H1 (cell line): ENCODE measurements around the gene CDK8. TPM values are rescaled to one million over a fixed set of nuclear protein-coding genes. Genes with fewer than 3 reads are reported as not detected.

ENCODE experiments used
- CTCF ChIA-PET: fragments of 300-600 bp; sonication (Branson Sonifier 250); formaldehyde crosslinking; loops from one replicate; lab custom pipeline; 2021; ENCODE audit not compliant: partially characterized antibody; lab: Charles Lee
- POLR2A ChIA-PET: fragments of 300-600 bp; sonication (Branson Sonifier 250); formaldehyde crosslinking; loops from one replicate; lab custom pipeline; 2021; ENCODE audit warnings: inconsistent platforms; ENCODE audit not compliant: partially characterized antibody; lab: Charles Lee
- DNase-seq, 2 experiments: peaks; one replicate each; pipeline versions ENCODE4 v3.0.0 to v3.0.0-alpha.2; 2010 to 2022; ENCODE audit warnings: low spot score in 2 of 2, low read depth in 1 of 2, mixed read lengths in 1 of 2
- FAIRE-seq: peaks from 2 replicates; lab custom pipeline; 2011; peaks lifted over from hg19 to GRCh38; lab: Jason Lieb, UNC
- H2AFZ ChIP-seq: 2 replicates; pipeline ENCODE4 v1.8.1; 2012; ENCODE audit warnings: low read length, inconsistent platforms
- H2AK5ac ChIP-seq: 2 replicates; pipeline ENCODE4 v1.6.1; 2013; ENCODE audit warnings: low read depth, low read length
- H2BK120ac ChIP-seq: replicated peaks from 2 replicates; pipeline ENCODE3; 2013; ENCODE audit warnings: low read depth, low read length, inconsistent platforms
- H2BK12ac ChIP-seq: 2 replicates; pipeline ENCODE4 v1.6.1; 2013; ENCODE audit warnings: low read depth, low read length
- H2BK15ac ChIP-seq: 2 replicates; pipeline ENCODE4 v1.6.1; 2013; ENCODE audit warnings: low read length
- H2BK20ac ChIP-seq: 2 replicates; pipeline ENCODE4 v1.6.1; 2013; ENCODE audit warnings: low read length
- H2BK5ac ChIP-seq: 2 replicates; pipeline ENCODE4 v1.6.1; 2013; ENCODE audit warnings: low read depth, low read length
- H3K14ac ChIP-seq: 2 replicates; pipeline ENCODE4 v1.6.1; 2013; ENCODE audit warnings: inconsistent platforms; ENCODE audit not compliant: insufficient read length
- H3K18ac ChIP-seq: 2 replicates; pipeline ENCODE4 v1.6.1; 2013; ENCODE audit warnings: low read length; ENCODE audit errors: extremely low read depth
- H3K23ac ChIP-seq: 2 replicates; pipeline ENCODE4 v1.6.1; 2013; ENCODE audit warnings: inconsistent platforms; ENCODE audit not compliant: insufficient read length
- H3K23me2 ChIP-seq: 2 replicates; pipeline ENCODE4 v1.6.1; 2013; ENCODE audit warnings: low read depth, low read length
- H3K27ac ChIP-seq: 2 replicates; pipeline ENCODE4 v1.6.1; 2011; ENCODE audit warnings: low read depth, low read length, inconsistent platforms
- H3K27me3 ChIP-seq, 4 experiments: replicated peaks in 1 of 4; 1 replicate in 1 of 4; 2 replicates in 3 of 4; pipeline versions ENCODE4 v1.6.1 to v1.8.1; 2011 to 2013; ENCODE audit warnings: low read length in 3 of 4, mild to moderate bottlenecking in 3 of 4, inconsistent platforms in 2 of 4, mixed read lengths in 2 of 4, moderate library complexity in 1 of 4; ENCODE audit not compliant: control insufficient read depth in 3 of 4, insufficient read depth in 3 of 4; ENCODE audit errors: extremely low read depth in 1 of 4
- H3K36me3 ChIP-seq, 4 experiments: 2 replicates each; pipeline versions ENCODE4 v1.6.1 to v1.8.1; 2011 to 2013; ENCODE audit warnings: mild to moderate bottlenecking in 4 of 4, low read length in 3 of 4, moderate library complexity in 2 of 4, control low read depth in 1 of 4, inconsistent platforms in 1 of 4; ENCODE audit not compliant: insufficient read depth in 4 of 4, control insufficient read depth in 2 of 4
- H3K4ac ChIP-seq: replicated peaks from 2 replicates; pipeline ENCODE3; 2013; ENCODE audit warnings: low read length, low read depth, mixed read lengths, inconsistent platforms; ENCODE audit not compliant: insufficient read length
- H3K4me1 ChIP-seq, 4 experiments: replicated peaks in 1 of 4; 1 replicate in 1 of 4; 2 replicates in 3 of 4; pipeline versions ENCODE4 v1.6.1 to v1.8.1; 2011 to 2013; ENCODE audit warnings: low read length in 3 of 4, inconsistent platforms in 2 of 4, mixed read lengths in 1 of 4; ENCODE audit not compliant: insufficient read depth in 4 of 4, control insufficient read depth in 3 of 4
- H3K4me2 ChIP-seq, 2 experiments: 2 replicates each; pipeline versions ENCODE4 v1.6.1 to v1.8.1; 2011 to 2013; ENCODE audit warnings: low read depth in 2 of 2, low read length in 2 of 2, control low read depth in 1 of 2, inconsistent platforms in 1 of 2, mild to moderate bottlenecking in 1 of 2; ENCODE audit not compliant: insufficient read depth in 1 of 2
- H3K4me3 ChIP-seq, 4 experiments: fragments of 200-600, 300-600 bp in 1 of 4; sonication (generic), shearing (Covaris generic), sonication (Bioruptor Twin) in 1 of 4; 2 replicates each; pipeline versions ENCODE4 v1.5.1 to v1.8.1; 2011 to 2016; ENCODE audit warnings: low read length in 4 of 4, low read depth in 3 of 4, control low read depth in 2 of 4, inconsistent platforms in 2 of 4, mild to moderate bottlenecking in 2 of 4, mixed read lengths in 1 of 4, moderate library complexity in 1 of 4; ENCODE audit not compliant: insufficient read depth in 2 of 4; ENCODE audit errors: extremely low read depth in 1 of 4
- H3K56ac ChIP-seq: replicated peaks from 2 replicates; pipeline ENCODE3; 2013; ENCODE audit warnings: low read depth, mild to moderate bottlenecking, mixed read lengths, low read length, inconsistent platforms; ENCODE audit not compliant: insufficient read length
- H3K79me1 ChIP-seq: 2 replicates; pipeline ENCODE4 v1.6.1; 2013; ENCODE audit warnings: low read depth, low read length, control low read depth
- H3K79me2 ChIP-seq, 2 experiments: 2 replicates each; pipeline versions ENCODE4 v1.6.1 to v1.8.1; 2012 to 2013; ENCODE audit warnings: low read length in 2 of 2, mild to moderate bottlenecking in 2 of 2, inconsistent platforms in 1 of 2; ENCODE audit not compliant: insufficient read depth in 2 of 2, control insufficient read depth in 1 of 2
- H3K9ac ChIP-seq, 4 experiments: replicated peaks in 1 of 4; 1 replicate in 1 of 4; 2 replicates in 3 of 4; pipeline versions ENCODE4 v1.6.1 to v1.8.1; 2011 to 2013; ENCODE audit warnings: low read depth in 3 of 4, low read length in 3 of 4, control low read depth in 2 of 4, mild to moderate bottlenecking in 2 of 4, moderate library complexity in 2 of 4, inconsistent platforms in 1 of 4; ENCODE audit errors: extremely low read depth in 1 of 4
- H3K9me3 ChIP-seq, 2 experiments: 2 replicates each; pipeline versions ENCODE4 v1.6.1 to v1.8.1; 2012 to 2013; ENCODE audit warnings: mild to moderate bottlenecking in 2 of 2, moderate library complexity in 2 of 2, control low read depth in 1 of 2, inconsistent platforms in 1 of 2, low read depth in 1 of 2, low read length in 1 of 2, mixed read lengths in 1 of 2; ENCODE audit not compliant: insufficient read depth in 2 of 2
- H4K20me1 ChIP-seq, 2 experiments: replicated peaks in 1 of 2; 2 replicates each; pipeline versions ENCODE3 to v1.8.1; 2011 to 2013; ENCODE audit warnings: inconsistent platforms in 2 of 2, low read length in 2 of 2, mild to moderate bottlenecking in 1 of 2; ENCODE audit not compliant: insufficient read depth in 2 of 2, control insufficient read depth in 1 of 2
- H4K5ac ChIP-seq: 2 replicates; pipeline ENCODE4 v1.6.1; 2013; ENCODE audit warnings: low read length, low read depth, mixed read lengths, inconsistent platforms; ENCODE audit not compliant: insufficient read length
- H4K8ac ChIP-seq: 2 replicates; pipeline ENCODE4 v1.8.0; 2013; ENCODE audit warnings: mild to moderate bottlenecking, moderate library complexity, low read length, inconsistent platforms; ENCODE audit not compliant: insufficient read depth; ENCODE audit errors: extremely low read depth
- H4K91ac ChIP-seq: replicated peaks from 2 replicates; pipeline ENCODE3; 2013; ENCODE audit warnings: low read length, mixed read lengths, inconsistent platforms; ENCODE audit not compliant: insufficient read length
- CREB1 ChIP-seq: IDR thresholded peaks from 2 replicates; pipeline ENCODE4 v1.6.1; 2012; ENCODE audit warnings: inconsistent platforms
- EGR1 ChIP-seq: IDR thresholded peaks from 2 replicates; pipeline ENCODE4 v1.6.1; 2011; ENCODE audit warnings: low read depth, low read length, borderline replicate concordance
- HDAC6 ChIP-seq: IDR thresholded peaks from one replicate; pipeline ENCODE4 v1.7.1; 2012; ENCODE audit warnings: low read depth, mild to moderate bottlenecking, inconsistent platforms, low read length, moderate library complexity
- RNF2 ChIP-seq: fragments of 200-900, 300-1000 bp; sonication (generic); IDR thresholded peaks from 2 replicates; pipeline ENCODE4 v1.7.1; 2016; ENCODE audit warnings: borderline replicate concordance, low read depth, mild to moderate bottlenecking, antibody characterized with exemption, low read length; ENCODE audit not compliant: poor library complexity, severe bottlenecking; ENCODE audit errors: missing control alignments
- SP2 ChIP-seq: IDR thresholded peaks from 2 replicates; pipeline ENCODE4 v1.6.1; 2012; ENCODE audit warnings: mild to moderate bottlenecking, low read length, inconsistent platforms
- TEAD4 ChIP-seq: IDR thresholded peaks from 2 replicates; pipeline ENCODE4 v1.6.1; 2012; ENCODE audit warnings: low read depth, low read length, inconsistent platforms, mixed read lengths
- WGBS, 2 experiments: shearing (Covaris generic) in 1 of 2; methylation state at CpG; one replicate each; pipeline versions ENCODE4 v1.1.6 to v1.1.7; 2013 to 2015; ENCODE audit warnings: low lambda C conversion rate in 2 of 2, mixed read lengths in 2 of 2, inconsistent platforms in 1 of 2, low coverage in 1 of 2, missing lambda C conversion rate in 1 of 2; ENCODE audit not compliant: insufficient replicate concordance in 2 of 2, insufficient coverage in 1 of 2, insufficient read length in 1 of 2; ENCODE audit errors: extremely low coverage in 1 of 2, missing lambda C conversion rate in 1 of 2; 5-methylcytosine and 5-hydroxymethylcytosine counted together
- polyA plus RNA-seq, 7 experiments: library from polyadenylated mRNA; depleted of rRNA in 3 of 7; stranded (reverse) in 5 of 7; unstranded in 2 of 7; fragments of >200 nt in 5 of 7; fragments of 200-250 nt in 2 of 7; gene quantifications; 1 replicate in 5 of 7; 2 replicates in 1 of 7; 4 replicates in 1 of 7; pipeline versions ENCODE4 v1.2.1 to v1.2.3, GENCODE V29; 2011 to 2013; ENCODE audit warnings: missing spikeins in 2 of 7, mixed read lengths in 2 of 7
- total RNA-seq: library from RNA; stranded (reverse); fragmentation: NEBNext Ultra II Directional; extraction: Animal tissue kit (Norgen Biotek cat#: 25700); gene quantifications from 2 replicates; pipeline ENCODE4 v1.2.1, GENCODE V29; 2021

The CDK8 gene
- total and polyA plus RNA-seq, 2 of the 8 experiments (the other 6 are each of a cell fraction or from before 2014, with no cell fraction given), result 22.1 to 25.6 TPM

DNA sequence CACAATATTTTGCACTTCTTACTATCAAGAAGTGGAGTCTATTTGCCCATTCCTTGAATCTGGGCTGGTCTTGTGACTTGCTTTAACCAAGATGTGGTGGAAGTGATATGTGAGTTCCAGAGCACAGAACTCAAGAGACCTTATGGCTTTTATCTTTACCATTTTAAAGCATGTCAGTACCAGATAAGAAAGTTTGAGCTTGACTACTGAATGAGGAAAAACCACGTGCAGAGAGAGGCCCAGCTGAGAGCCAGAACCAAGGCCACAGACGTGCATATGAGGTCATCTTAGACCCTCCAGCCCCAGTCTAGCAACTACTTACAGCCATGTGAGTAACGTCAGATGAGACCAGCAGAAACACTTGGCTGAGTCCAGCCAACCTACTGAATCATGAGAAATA lies 6.3 kb upstream of the CDK8 start:
- peaks cover 4% of the 10 kb centered on the region; the same call in 1 of the 2 replicates for H3K23me2 ChIP-seq
- no peak overlapping the region for H2BK120ac ChIP-seq
- no peak overlapping the region for H2AFZ ChIP-seq
- ChIA-PET CTCF (interaction anchor here (1.1 kb wide), 1 partner anchor 33 kb away, joined by 4 read pairs; no protein-coding TSS in a partner anchor), POLR2A (interaction anchor here (1.2 kb wide), 1 partner anchor 11 kb away, joined by 3 read pairs; no protein-coding TSS in a partner anchor)
- no peaks in the 10 kb centered on the region for H4K20me1 ChIP-seq
- FAIRE-seq, result no peak
- H3K4me2 ChIP-seq, result no peak overlapping the region
- no peak overlapping the region for H3K4ac ChIP-seq
- H4K5ac ChIP-seq, result no peak overlapping the region
- no peak overlapping the region for H2BK12ac ChIP-seq
- TF ChIP-seq RNF2 (no peak), HDAC6 (no peak), TEAD4 (no peak), EGR1 (no peak), SP2 (no peak), CREB1 (no peak)
- H2BK5ac ChIP-seq, result no peak overlapping the region
- no peaks in the 10 kb centered on the region for H3K36me3 ChIP-seq
- WGBS, 2 experiments, result 73% methylated on average over 3 of the region's 3 CpGs; no CpG with 5 or more reads in 1 of the 2 experiments
- H3K18ac ChIP-seq, result no peak overlapping the region
- H3K9ac ChIP-seq, result no peak overlapping the region; a peak in 1 of 7 replicates
- H4K8ac ChIP-seq, result no peak overlapping the region
- no peak overlapping the region for H3K14ac ChIP-seq
- no peak for DNase-seq
- no peaks in the 10 kb centered on the region for H3K27me3 ChIP-seq
- no peaks in the 10 kb centered on the region for H3K4me1 ChIP-seq
- H3K27ac ChIP-seq, result no peak overlapping the region
- no peak overlapping the region for H2BK20ac ChIP-seq
- no peaks in the 10 kb centered on the region for H3K79me1 ChIP-seq
- no peak overlapping the region for H4K91ac ChIP-seq
- no peak overlapping the region for H2AK5ac ChIP-seq
- H3K79me2 ChIP-seq, result no peaks in the 10 kb centered on the region
- no peak overlapping the region for H3K56ac ChIP-seq
- no peak overlapping the region for H3K4me3 ChIP-seq
- H3K23ac ChIP-seq, result no peak overlapping the region
- no peaks in the 10 kb centered on the region for H3K9me3 ChIP-seq
- no peak overlapping the region for H2BK15ac ChIP-seq
